H9 (cell line): ENCODE measurements around the gene ATP6V1B1. TPM values are rescaled to one million over a fixed set of nuclear protein-coding genes. Genes with fewer than 3 reads are reported as not detected.
A peak's percentile ranks its signal among the peaks of the same experiment; 100 is the strongest.

Source experiments
- DNase-seq: peaks from one replicate; pipeline ENCODE4 v3.0.0-alpha.2; 2017
- H2AFZ ChIP-seq: one replicate; pipeline ENCODE4 v1.6.1; 2013; ENCODE audit warnings: mild to moderate bottlenecking, low read length, control low read depth, moderate library complexity
- H2AK5ac ChIP-seq: 2 replicates; pipeline ENCODE4 v1.6.1; 2013; ENCODE audit warnings: low read length, control low read depth, mixed read lengths; ENCODE audit not compliant: insufficient read length
- H2BK120ac ChIP-seq: one replicate; pipeline ENCODE4 v1.6.1; 2013; ENCODE audit warnings: low read depth, mild to moderate bottlenecking, low read length, control low read depth, inconsistent platforms; ENCODE audit not compliant: poor library complexity, severe bottlenecking
- H2BK12ac ChIP-seq: 2 replicates; pipeline ENCODE4 v1.6.1; 2013; ENCODE audit warnings: low read length, control low read depth, mixed read lengths, low read depth; ENCODE audit not compliant: insufficient read length
- H2BK15ac ChIP-seq: 2 replicates; pipeline ENCODE4 v1.6.1; 2013; ENCODE audit warnings: low read depth, low read length, control low read depth
- H2BK20ac ChIP-seq: one replicate; pipeline ENCODE4 v1.6.1; 2013; ENCODE audit warnings: low read depth, mild to moderate bottlenecking, low read length, control low read depth, inconsistent platforms; ENCODE audit not compliant: poor library complexity, severe bottlenecking
- H2BK5ac ChIP-seq: 2 replicates; pipeline ENCODE4 v1.6.1; 2013; ENCODE audit warnings: low read length, control low read depth, mixed read lengths; ENCODE audit not compliant: insufficient read length
- H3K14ac ChIP-seq: 2 replicates; pipeline ENCODE4 v1.6.1; 2013; ENCODE audit warnings: low read length, control low read depth; ENCODE audit not compliant: insufficient read depth
- H3K18ac ChIP-seq: 2 replicates; pipeline ENCODE4 v1.6.1; 2013; ENCODE audit warnings: low read depth, mild to moderate bottlenecking, mixed read lengths, low read length, control low read depth; ENCODE audit not compliant: insufficient read length
- H3K23ac ChIP-seq: 2 replicates; pipeline ENCODE4 v1.6.1; 2013; ENCODE audit warnings: low read length, control low read depth, mixed read lengths, low read depth; ENCODE audit not compliant: insufficient read length
- H3K23me2 ChIP-seq: 2 replicates; pipeline ENCODE4 v1.6.1; 2013; ENCODE audit warnings: low read depth, mild to moderate bottlenecking, mixed read lengths, low read length, control low read depth; ENCODE audit not compliant: insufficient read length, poor library complexity, severe bottlenecking
- H3K27ac ChIP-seq: 2 replicates; pipeline ENCODE4 v1.5.1; 2013; ENCODE audit warnings: low read length, control low read depth, mixed read lengths, low read depth; ENCODE audit not compliant: insufficient read length
- H3K27me3 ChIP-seq: 2 replicates; pipeline ENCODE4 v1.6.1; 2013; ENCODE audit warnings: low read length, control low read depth, inconsistent platforms; ENCODE audit not compliant: insufficient read depth
- H3K4ac ChIP-seq: 2 replicates; pipeline ENCODE4 v1.6.1; 2013; ENCODE audit warnings: low read depth, mild to moderate bottlenecking, control low read depth, inconsistent platforms, low read length, moderate library complexity
- H3K4me1 ChIP-seq: 2 replicates; pipeline ENCODE4 v1.6.1; 2013; ENCODE audit warnings: low read length, control low read depth, inconsistent platforms; ENCODE audit not compliant: insufficient read depth
- H3K4me2 ChIP-seq: 2 replicates; pipeline ENCODE4 v1.6.1; 2013; ENCODE audit warnings: low read length, control low read depth, mixed read lengths; ENCODE audit not compliant: insufficient read length, insufficient read depth
- H3K56ac ChIP-seq: 2 replicates; pipeline ENCODE4 v1.6.1; 2013; ENCODE audit warnings: low read depth, mild to moderate bottlenecking, mixed read lengths, low read length, control low read depth; ENCODE audit not compliant: insufficient read length
- H3K79me1 ChIP-seq: 2 replicates; pipeline ENCODE4 v1.6.1; 2013; ENCODE audit warnings: low read depth, mild to moderate bottlenecking, moderate library complexity, low read length, control low read depth, inconsistent platforms; ENCODE audit not compliant: insufficient read depth, poor library complexity, severe bottlenecking
- H3K79me2 ChIP-seq: 2 replicates; pipeline ENCODE4 v1.6.1; 2013; ENCODE audit warnings: low read length, control low read depth, inconsistent platforms; ENCODE audit not compliant: insufficient read depth
- H3K9ac ChIP-seq: 2 replicates; pipeline ENCODE4 v1.6.1; 2013; ENCODE audit warnings: low read length, control low read depth, mixed read lengths; ENCODE audit not compliant: insufficient read length; ENCODE audit errors: extremely low read depth
- H3K9me3 ChIP-seq: one replicate; pipeline ENCODE4 v1.6.1; 2013; ENCODE audit warnings: low read depth, low read length, inconsistent platforms; ENCODE audit not compliant: control insufficient read depth
- H3T11ph ChIP-seq: one replicate; pipeline ENCODE4 v1.6.1; 2013; ENCODE audit warnings: mild to moderate bottlenecking, low read length, control low read depth, inconsistent platforms
- H4K20me1 ChIP-seq: one replicate; pipeline ENCODE4 v1.6.1; 2013; ENCODE audit not compliant: control insufficient read depth, insufficient read length, insufficient read depth
- H4K5ac ChIP-seq: 2 replicates; pipeline ENCODE4 v1.6.1; 2013; ENCODE audit warnings: low read depth, mild to moderate bottlenecking, mixed read lengths, low read length, control low read depth; ENCODE audit not compliant: insufficient read length
- H4K8ac ChIP-seq: replicated peaks from 2 replicates; pipeline ENCODE4 v1.6.1; 2013; ENCODE audit warnings: low read length, control low read depth, mixed read lengths, low read depth; ENCODE audit not compliant: insufficient read length
- H4K91ac ChIP-seq: 2 replicates; pipeline ENCODE4 v1.6.1; 2013; ENCODE audit warnings: low read depth, mild to moderate bottlenecking, moderate library complexity, mixed read lengths, low read length, control low read depth; ENCODE audit not compliant: insufficient read length
- H3K27ac Mint-ChIP-seq, 3 experiments: 2 replicates in 2 of 3; 3 replicates in 1 of 3; pipeline ENCODE4 v1.8.0; 2020 to 2021; ENCODE audit warnings: mixed read lengths in 3 of 3, mild to moderate bottlenecking in 1 of 3, moderate library complexity in 1 of 3
- H3K27me3 Mint-ChIP-seq: 2 replicates; pipeline ENCODE4 v1.8.0; 2021; ENCODE audit warnings: low read depth, mild to moderate bottlenecking, moderate library complexity, mixed read lengths
- H3K36me3 Mint-ChIP-seq, 3 experiments: 2 replicates in 2 of 3; 3 replicates in 1 of 3; pipeline ENCODE4 v1.8.0; 2020 to 2021; ENCODE audit warnings: low read depth in 3 of 3, mixed read lengths in 3 of 3; ENCODE audit not compliant: insufficient read depth in 1 of 3
- H3K4me1 Mint-ChIP-seq, 2 experiments: 2 replicates each; pipeline ENCODE4 v1.8.0; 2020; ENCODE audit warnings: mixed read lengths in 2 of 2
- H3K4me3 Mint-ChIP-seq, 2 experiments: 2 replicates in 1 of 2; 3 replicates in 1 of 2; pipeline ENCODE4 v1.8.0; 2020 to 2021; ENCODE audit warnings: mild to moderate bottlenecking in 2 of 2, mixed read lengths in 2 of 2, moderate library complexity in 1 of 2
- H3K9me3 Mint-ChIP-seq, 2 experiments: 2 replicates in 1 of 2; 3 replicates in 1 of 2; pipeline ENCODE4 v1.8.0; 2020; ENCODE audit warnings: mild to moderate bottlenecking in 2 of 2, mixed read lengths in 2 of 2, moderate library complexity in 1 of 2
- CTCF ChIP-seq: fragments of 200-600 bp; sonication (generic); conservative IDR thresholded peaks from 3 replicates; pipeline ENCODE4 v1.8.0; 2021; ENCODE audit warnings: antibody characterized with exemption, mild to moderate bottlenecking
- WGBS: extraction: QIAGEN DNeasy Blood & Tissue Kit; methylation state at CpG from one replicate; pipeline ENCODE4 v1.1.7; 2013; ENCODE audit warnings: missing lambda C conversion rate, low lambda C conversion rate, mixed read lengths; ENCODE audit not compliant: insufficient read length; ENCODE audit errors: extremely low coverage; 5-methylcytosine and 5-hydroxymethylcytosine counted together
- total RNA-seq: library from RNA; stranded (reverse); gene quantifications from 2 replicates; pipeline ENCODE4 v1.2.1, GENCODE V29; 2021

The ATP6V1B1 gene
- total RNA-seq, 1 experiment from 2014 or later, result not detected

DNA sequence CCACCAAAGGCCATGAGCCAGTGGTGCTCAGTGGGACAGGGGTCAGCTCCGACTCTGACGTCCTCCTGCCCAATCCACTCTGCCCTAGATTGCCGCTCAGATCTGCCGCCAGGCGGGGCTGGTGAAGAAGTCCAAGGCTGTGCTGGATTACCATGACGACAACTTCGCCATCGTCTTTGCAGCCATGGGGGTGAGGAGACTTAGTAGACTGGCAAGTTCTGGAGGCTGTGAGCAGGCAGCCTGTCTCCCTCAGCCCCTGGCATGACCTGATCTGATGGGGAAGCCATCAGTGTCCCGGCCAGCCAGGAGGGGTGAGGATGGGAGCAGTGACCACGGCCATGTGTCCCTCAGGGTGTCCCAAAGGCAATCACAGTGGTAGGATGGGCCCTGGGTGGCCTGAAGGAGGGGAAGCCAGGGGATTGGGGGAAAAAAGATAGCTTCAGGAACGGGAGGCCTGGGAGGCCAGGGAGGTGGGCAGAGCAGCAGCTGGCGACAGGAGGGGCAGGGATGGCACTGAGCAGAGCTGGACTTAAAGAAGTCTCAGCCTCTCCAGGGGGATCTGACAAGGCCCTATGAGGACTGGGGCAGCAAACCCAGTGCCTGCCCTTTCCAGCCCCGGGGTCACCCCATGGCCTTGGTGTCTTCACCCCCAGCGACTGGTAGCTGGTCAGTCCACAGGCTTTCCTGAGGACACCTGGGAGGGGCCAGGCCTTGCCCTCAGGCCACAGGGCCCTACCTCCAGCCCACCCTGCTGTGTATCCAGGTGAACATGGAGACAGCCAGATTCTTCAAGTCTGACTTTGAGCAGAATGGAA, 25.3 kb downstream of the ATP6V1B1 start:
- Histone ChIP-seq H4K20me1 (peaks cover 3% of the 10 kb centered on the region), H3K23me2 (peaks cover 7% of the 10 kb centered on the region), H4K5ac (no peak overlapping the region), H3K4me1 (no peaks in the 10 kb centered on the region), H3K18ac (no peak overlapping the region), H4K8ac (no peak overlapping the region), H2AFZ (no peak overlapping the region), H2BK12ac (no peak overlapping the region), H3K9ac (no peak overlapping the region), H3K79me1 (no peaks in the 10 kb centered on the region), H3T11ph (no peak overlapping the region), H3K79me2 (no peaks in the 10 kb centered on the region), H2BK15ac (no peak overlapping the region), H2AK5ac (no peak overlapping the region), H3K27ac (no peak overlapping the region), H3K4ac (no peak overlapping the region), H3K14ac (no peak overlapping the region), H2BK20ac (no peak overlapping the region), H2BK5ac (no peak overlapping the region), H3K4me2 (no peak overlapping the region), H3K27me3 (peaks cover 15% of the 10 kb centered on the region; the same call in 1 of the 2 replicates), H2BK120ac (no peak overlapping the region), H3K23ac (no peak overlapping the region), H3K56ac (no peak overlapping the region), H3K9me3 (no peaks in the 10 kb centered on the region), H4K91ac (no peak overlapping the region)
- no peak for TF ChIP-seq CTCF
- DNase-seq, result peak; percentile 72
- H3K36me3 Mint-ChIP-seq, result no peaks in the 10 kb centered on the region
- H3K27me3 Mint-ChIP-seq, result peaks cover 78% of the 10 kb centered on the region
- no peaks in the 10 kb centered on the region; a peak in 1 of 5 replicates for H3K9me3 Mint-ChIP-seq
- H3K4me3 Mint-ChIP-seq, result peak overlapping the region in 1 of 2 experiments; percentile 45; a peak in 1 of 5 replicates
- H3K4me1 Mint-ChIP-seq, result peaks cover 3 to 5% of the 10 kb centered on the region in 2 experiments
- no CpG with 5 or more reads among the region's 14 CpGs for WGBS
- H3K27ac Mint-ChIP-seq, result no peak overlapping the region
